PFSK-1 (cell line): Measurements from ENCODE around the gene KCNJ6.

Source experiments
- POLR2AphosphoS5 ChIP-seq: IDR thresholded peaks from 2 replicates; pipeline ENCODE4 v1.6.1; 2012; ENCODE audit warnings: low read depth, mild to moderate bottlenecking, control low read depth, low read length, moderate library complexity
- SIN3A ChIP-seq: IDR thresholded peaks from 2 replicates; pipeline ENCODE4 v1.6.1; 2012; ENCODE audit warnings: mild to moderate bottlenecking, low read length, moderate library complexity, borderline replicate concordance; ENCODE audit not compliant: insufficient read depth
- TAF1 ChIP-seq: IDR thresholded peaks from 2 replicates; pipeline ENCODE4 v1.6.1; 2012; ENCODE audit warnings: low read length, control low read depth, borderline replicate concordance; ENCODE audit not compliant: insufficient read depth

GRCh38 chr21:37558676-37559211, 357.5 kb downstream of the KCNJ6 start:
- TF ChIP-seq POLR2AphosphoS5 (no peak), SIN3A (no peak), TAF1 (no peak)
